GM12872 (cell line): ENCODE measurements around the gene SPSB4.

Experiments used
- CTCF ChIP-seq: IDR thresholded peaks from 3 replicates; pipeline ENCODE4 v1.5.1; 2011; ENCODE audit warnings: low read depth, mild to moderate bottlenecking, low read length, moderate library complexity; ENCODE audit not compliant: insufficient read depth

The SPSB4 gene

DNA sequence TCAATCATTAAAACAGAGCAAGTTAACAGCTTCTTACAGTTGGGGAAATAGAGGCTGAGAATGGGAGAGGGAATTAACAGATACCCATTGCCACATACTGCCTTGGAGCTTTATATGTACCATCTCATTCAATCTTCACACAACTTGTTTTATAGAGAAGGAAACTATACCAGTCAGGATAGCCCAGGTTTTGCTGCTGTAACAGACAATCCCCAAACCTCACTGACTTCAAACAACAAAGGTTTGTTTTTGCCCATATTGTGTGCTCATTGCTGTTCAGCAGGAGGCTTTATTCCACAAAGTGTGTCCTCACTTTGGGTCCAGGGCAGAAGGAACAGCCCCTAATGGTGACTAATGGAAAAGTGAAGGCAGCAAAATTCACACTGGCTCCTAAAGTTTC lies 59.2 kb downstream of the SPSB4 start:
- TF ChIP-seq CTCF, result no peak

- TF ChIP-seq CTCF, result no peak
Measured at GRCh38 chr3:141111364-141112155, 60.4 kb downstream of the SPSB4 start.

- no peak for TF ChIP-seq CTCF
Measured at GRCh38 chr3:141112686-141113297, 61.6 kb downstream of the SPSB4 start.

- no peak for TF ChIP-seq CTCF
Measured at GRCh38 chr3:141114179-141114745, 63.1 kb downstream of the SPSB4 start.

- peak; percentile 57; the same call in 2 of the 3 replicates for TF ChIP-seq CTCF
Measured at GRCh38 chr3:141114816-141115460, 63.8 kb downstream of the SPSB4 start.

DNA sequence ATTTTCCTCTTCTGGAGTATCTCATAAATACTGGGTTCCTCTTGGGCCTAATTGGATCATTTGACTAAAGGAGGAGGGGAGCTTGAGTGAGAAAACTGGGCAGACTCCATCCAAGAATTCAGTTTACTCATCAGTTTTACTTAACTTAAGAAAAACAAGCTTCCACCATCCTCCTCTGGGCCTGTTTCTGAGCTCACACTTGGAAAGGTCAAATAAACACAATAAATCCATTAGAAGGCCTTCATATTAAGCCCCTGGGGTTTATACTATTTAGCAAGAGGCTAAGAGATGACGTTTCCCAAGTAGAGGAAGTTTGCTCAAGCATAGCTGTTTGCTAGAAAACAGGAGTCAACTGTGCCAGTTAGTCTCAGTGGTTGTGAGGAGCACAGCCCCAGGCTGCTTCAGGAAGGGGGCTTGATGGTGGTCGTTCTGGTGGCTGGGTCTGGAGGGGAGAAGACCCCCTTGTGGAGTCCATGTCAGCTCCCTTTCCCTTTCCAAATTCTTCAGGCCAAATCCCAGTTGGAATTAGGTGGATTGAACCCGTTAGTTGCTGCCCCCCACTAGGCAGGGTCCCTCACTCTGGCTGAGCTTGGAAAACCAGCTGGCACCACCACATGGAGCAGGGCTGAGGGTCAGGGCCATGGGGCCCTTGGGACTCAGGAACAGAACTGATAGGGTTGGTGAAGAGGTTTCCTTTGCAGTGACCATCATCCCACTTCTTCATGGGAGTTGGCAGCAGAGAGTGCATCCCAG lies 64.8 kb downstream of the SPSB4 start:
- no peak for TF ChIP-seq CTCF
